Omental fat pad (tissue), 4 donors: Measurements from ENCODE around the gene NUTM1. TPM values are rescaled to one million over a fixed set of nuclear protein-coding genes. Genes with fewer than 3 reads are reported as not detected.
"Not testable (repeated sequence)": the region's sequence is repeated elsewhere in the genome, so short reads cannot be mapped to it uniquely, and the experiment has no call there.

Experiments
- ATAC-seq: fragments of 150-250 bp; one replicate; pipeline ENCODE4 v1.9.1; 2016; ENCODE audit warnings: mild to moderate bottlenecking, moderate library complexity; ENCODE audit not compliant: low FRiP score
- DNase-seq: peaks from one replicate; pipeline ENCODE4 v3.0.0-alpha.2; 2019; ENCODE audit warnings: low spot score
- CTCF ChIP-seq, 3 donors: fragments of 450-650 bp; IDR thresholded peaks; one replicate each; pipeline ENCODE4 v1.5.1; 2016 to 2017; ENCODE audit warnings: antibody characterized with exemption in 3 of 3, mild to moderate bottlenecking in 3 of 3, moderate library complexity in 2 of 3
- small RNA-seq: library from RNA; depleted of rRNA; stranded (forward); fragments of <200 nt; gene quantifications from one replicate; pipeline ENCODE3, GENCODE V24; 2016
- total RNA-seq, 4 donors: library from RNA; depleted of rRNA; stranded (reverse); fragments of >200 nt; gene quantifications; one replicate each; pipeline ENCODE4 v1.1.0, GENCODE V29; 2016

The NUTM1 gene
- total RNA-seq, 4 donors from 2014 or later = not detected

- no peak for TF ChIP-seq CTCF (IDR thresholded peaks at IDR 0.05)
These were observed 31.7 kb downstream of the NUTM1 start for GRCh38 chr15:34374816-34375215.

GRCh38 chr15:34375541-34375940 lies 32.4 kb downstream of the NUTM1 start:
- not testable (repeated sequence) for DNase-seq, ATAC-seq

More at GRCh38 chr15:34374816-34375215, 31.7 kb downstream of the NUTM1 start:
- ATAC-seq = no peak
- no peak for DNase-seq

- no peak for TF ChIP-seq CTCF (IDR thresholded peaks at IDR 0.05)
- DNase-seq (no peak), ATAC-seq (no peak)
These were observed 33.7 kb downstream of the NUTM1 start for GRCh38 chr15:34376856-34377255.

GRCh38 chr15:34380491-34380890 lies 37.4 kb downstream of the NUTM1 start:
- ATAC-seq, DNase-seq: not testable (repeated sequence)

- ATAC-seq, DNase-seq: not testable (repeated sequence)
These were observed 38.9 kb downstream of the NUTM1 start for GRCh38 chr15:34381829-34382521.

- not testable (repeated sequence) for DNase-seq, ATAC-seq
These were observed 46.5 kb downstream of the NUTM1 start for GRCh38 chr15:34389594-34390086.

- not testable (repeated sequence) for ATAC-seq, DNase-seq
These were observed 49.9 kb downstream of the NUTM1 start for GRCh38 chr15:34392981-34393380.

- DNase-seq, ATAC-seq: not testable (repeated sequence)
These were observed 54.6 kb downstream of the NUTM1 start for GRCh38 chr15:34397637-34398259.

- not testable (repeated sequence) for DNase-seq, ATAC-seq
These were observed 60.1 kb downstream of the NUTM1 start for GRCh38 chr15:34403160-34403598.

GRCh38 chr15:34403899-34404298 lies 60.8 kb downstream of the NUTM1 start:
- not testable (repeated sequence) for ATAC-seq, DNase-seq

Small RNA genes lying within 50 kb of the gene (small RNA-seq; reads per million reads assigned to genes)
- gene MIR1233-1 (not detected), gene RF00019 (not detected)

Other genes with a start within 250 kb of the NUTM1 start
- 10 to 100 TPM; 33.0 to 47.8 (median 36.8) TPM for gene EMC7, start 241.5 kb upstream of the NUTM1 start, total RNA-seq
- gene PGBD4, start 241.2 kb upstream of the NUTM1 start, total RNA-seq = 1 to 10 TPM in 2 of 4 donors, under 1 TPM in 2; 0.84 to 1.3 (median 0.98) TPM
- gene KATNBL1, start 133.2 kb upstream of the NUTM1 start, total RNA-seq = 10 to 100 TPM; 35.4 to 83.1 (median 44.5) TPM
- 100 to 1,000 TPM; 119 to 145 (median 133) TPM for gene EMC4, start 118.3 kb upstream of the NUTM1 start, total RNA-seq
- gene SLC12A6, start 5.5 kb upstream of the NUTM1 start, total RNA-seq = 10 to 100 TPM; 20.0 to 43.3 (median 33.5) TPM
- 100 to 1,000 TPM; 137 to 194 (median 166) TPM for gene NOP10, start 179 bp upstream of the NUTM1 start, total RNA-seq
- gene LPCAT4, start 23.9 kb downstream of the NUTM1 start, total RNA-seq = 10 to 100 TPM in 2 of 4 donors, 1 to 10 TPM in 2; 5.8 to 28.7 (median 13.3) TPM
- gene GOLGA8A, start 94.5 kb downstream of the NUTM1 start, total RNA-seq = 10 to 100 TPM; 22.3 to 64.6 (median 38.7) TPM
- 100 to 1,000 TPM in 1 of 4 donors, 10 to 100 TPM in 3; 59.3 to 120 (median 86.5) TPM for gene GOLGA8B, start 240.3 kb downstream of the NUTM1 start, total RNA-seq